Measurements from ENCODE around the gene CX3CR1.

CX3CR1 gene

GRCh38 chr3:39261726-39262125 lies 18.1 kb downstream of the CX3CR1 start:
- no peak for TF ChIP-seq EZH2phosphoT487 (conservative IDR thresholded peaks at IDR 0.05; ENCODE audit: low read length)
- no peak for TF ChIP-seq CTCF (IDR thresholded peaks at IDR 0.05; ENCODE audit: insufficient read depth, low read length, poor library complexity, severe bottlenecking)
- Histone ChIP-seq H3F3A (ENCODE audit: insufficient read depth) (no peaks in the 10 kb centered on the region), H3K79me2 (ENCODE audit: insufficient read depth, low read length) (no peaks in the 10 kb centered on the region), H3K27me3 (ENCODE audit: low read length) (no peaks in the 10 kb centered on the region), H3K9ac (ENCODE audit: low read length) (no peak overlapping the region), H3K36me3 (ENCODE audit: low read length) (no peaks in the 10 kb centered on the region), H2AFZ (ENCODE audit: low read depth, low read length, severe bottlenecking) (no peak overlapping the region), H3K9me2 (replicated peaks; ENCODE audit: insufficient read depth, low read length) (no peaks in the 10 kb centered on the region), H3K4me2 (ENCODE audit: low read depth, low read length, poor library complexity, severe bottlenecking) (no peak overlapping the region), H4K20me1 (ENCODE audit: low read depth, low read length) (no peaks in the 10 kb centered on the region), H3K9me3 (ENCODE audit: insufficient read depth, low read length) (no peaks in the 10 kb centered on the region), H3K27ac (ENCODE audit: low read depth, low read length) (no peak overlapping the region), H3K4me3 (ENCODE audit: insufficient read depth, low read length, poor library complexity, severe bottlenecking) (no peak overlapping the region)

GRCh38 chr3:39260957-39261356 lies 18.9 kb downstream of the CX3CR1 start:
- Histone ChIP-seq H3K27me3 (ENCODE audit: low read length) (no peaks in the 10 kb centered on the region), H4K20me1 (ENCODE audit: low read depth, low read length) (no peaks in the 10 kb centered on the region), H3K4me2 (ENCODE audit: low read depth, low read length, poor library complexity, severe bottlenecking) (no peak overlapping the region), H3K9ac (ENCODE audit: low read length) (no peak overlapping the region), H3K9me2 (replicated peaks; ENCODE audit: insufficient read depth, low read length) (no peaks in the 10 kb centered on the region), H3K9me3 (ENCODE audit: insufficient read depth, low read length) (no peaks in the 10 kb centered on the region), H3F3A (ENCODE audit: insufficient read depth) (peaks cover 3% of the 10 kb centered on the region), H3K27ac (ENCODE audit: low read depth, low read length) (no peak overlapping the region), H3K4me3 (ENCODE audit: insufficient read depth, low read length, poor library complexity, severe bottlenecking) (no peak overlapping the region), H2AFZ (ENCODE audit: low read depth, low read length, severe bottlenecking) (no peak overlapping the region), H3K36me3 (ENCODE audit: low read length) (no peaks in the 10 kb centered on the region), H3K79me2 (ENCODE audit: insufficient read depth, low read length) (no peaks in the 10 kb centered on the region)
- TF ChIP-seq CTCF (IDR thresholded peaks at IDR 0.05; ENCODE audit: insufficient read depth, low read length, poor library complexity, severe bottlenecking), result no peak
- no peak for TF ChIP-seq EZH2phosphoT487 (conservative IDR thresholded peaks at IDR 0.05; ENCODE audit: low read length)

- Histone ChIP-seq H3K27me3 (ENCODE audit: low read length) (no peaks in the 10 kb centered on the region), H3K27ac (ENCODE audit: low read depth, low read length) (no peak overlapping the region), H4K20me1 (ENCODE audit: low read depth, low read length) (no peaks in the 10 kb centered on the region), H3K79me2 (ENCODE audit: insufficient read depth, low read length) (no peaks in the 10 kb centered on the region), H2AFZ (ENCODE audit: low read depth, low read length, severe bottlenecking) (no peak overlapping the region), H3F3A (ENCODE audit: insufficient read depth) (peaks cover 8% of the 10 kb centered on the region), H3K4me2 (ENCODE audit: low read depth, low read length, poor library complexity, severe bottlenecking) (no peak overlapping the region), H3K9me2 (replicated peaks; ENCODE audit: insufficient read depth, low read length) (no peaks in the 10 kb centered on the region), H3K9me3 (ENCODE audit: insufficient read depth, low read length) (no peaks in the 10 kb centered on the region), H3K36me3 (ENCODE audit: low read length) (no peaks in the 10 kb centered on the region), H3K9ac (ENCODE audit: low read length) (no peak overlapping the region), H3K4me3 (ENCODE audit: insufficient read depth, low read length, poor library complexity, severe bottlenecking) (no peak overlapping the region)
- no peak for TF ChIP-seq EZH2phosphoT487 (conservative IDR thresholded peaks at IDR 0.05; ENCODE audit: low read length)
- no peak for TF ChIP-seq CTCF (IDR thresholded peaks at IDR 0.05; ENCODE audit: insufficient read depth, low read length, poor library complexity, severe bottlenecking)
Measured at GRCh38 chr3:39260318-39260717, 19.5 kb downstream of the CX3CR1 start.

Measured in SU-DHL-6 (cell line).